Trophoblast cell (in vitro differentiated cells and primary cell): ENCODE measurements around the gene RTP2.

ENCODE experiments used
- DNase-seq, 2 donors: peaks; one replicate each; pipeline ENCODE4 v3.0.0-alpha.2; 2016
- H2AFZ ChIP-seq: 2 replicates; pipeline ENCODE4 v1.6.1; 2013; ENCODE audit warnings: low read length, moderate library complexity, mild to moderate bottlenecking; ENCODE audit not compliant: insufficient read depth, poor library complexity
- H2AK5ac ChIP-seq: 2 replicates; pipeline ENCODE4 v1.6.1; 2013; ENCODE audit warnings: mild to moderate bottlenecking, low read length
- H2BK120ac ChIP-seq: 2 replicates; pipeline ENCODE4 v1.6.1; 2013; ENCODE audit warnings: low read length, mild to moderate bottlenecking, moderate library complexity; ENCODE audit not compliant: insufficient read depth, poor library complexity
- H2BK12ac ChIP-seq: 2 replicates; pipeline ENCODE4 v1.6.1; 2013; ENCODE audit warnings: mild to moderate bottlenecking, low read length, moderate library complexity
- H2BK5ac ChIP-seq: 2 replicates; pipeline ENCODE4 v1.6.1; 2013; ENCODE audit warnings: low read length, low read depth, moderate library complexity, mild to moderate bottlenecking; ENCODE audit not compliant: poor library complexity
- H3K14ac ChIP-seq: 2 replicates; pipeline ENCODE4 v1.6.1; 2013; ENCODE audit warnings: mild to moderate bottlenecking, low read length
- H3K18ac ChIP-seq: 2 replicates; pipeline ENCODE4 v1.6.1; 2013; ENCODE audit warnings: mild to moderate bottlenecking, low read length
- H3K23ac ChIP-seq: 2 replicates; pipeline ENCODE4 v1.6.1; 2013; ENCODE audit warnings: low read length
- H3K27ac ChIP-seq: 2 replicates; pipeline ENCODE4 v1.5.1; 2013; ENCODE audit warnings: low read depth, mild to moderate bottlenecking, inconsistent platforms, low read length, moderate library complexity
- H3K27me3 ChIP-seq: 2 replicates; pipeline ENCODE4 v1.6.1; 2013; ENCODE audit warnings: inconsistent platforms, mild to moderate bottlenecking, low read length, moderate library complexity; ENCODE audit not compliant: insufficient read depth
- H3K36me3 ChIP-seq, 2 experiments: 1 replicate in 1 of 2; 2 replicates in 1 of 2; pipeline ENCODE4 v1.6.1; 2013; ENCODE audit warnings: low read length in 2 of 2, mild to moderate bottlenecking in 2 of 2, moderate library complexity in 1 of 2; ENCODE audit not compliant: insufficient read depth in 2 of 2, control insufficient read depth in 1 of 2
- H3K4ac ChIP-seq: 2 replicates; pipeline ENCODE4 v1.6.1; 2013; ENCODE audit warnings: low read depth, mild to moderate bottlenecking, low read length, moderate library complexity
- H3K4me1 ChIP-seq, 2 experiments: 1 replicate in 1 of 2; 2 replicates in 1 of 2; pipeline ENCODE4 v1.6.1; 2013; ENCODE audit warnings: low read length in 2 of 2, mild to moderate bottlenecking in 2 of 2, moderate library complexity in 1 of 2; ENCODE audit not compliant: insufficient read depth in 2 of 2, control insufficient read depth in 1 of 2
- H3K4me2 ChIP-seq: 2 replicates; pipeline ENCODE4 v1.6.1; 2013; ENCODE audit warnings: inconsistent platforms, mild to moderate bottlenecking, low read length, moderate library complexity
- H3K4me3 ChIP-seq: 2 replicates; pipeline ENCODE4 v1.5.1; 2013; ENCODE audit warnings: mild to moderate bottlenecking, low read depth, low read length, inconsistent platforms
- H3K79me1 ChIP-seq: one replicate; pipeline ENCODE4 v1.6.1; 2013; ENCODE audit warnings: low read length
- H3K79me2 ChIP-seq: 2 replicates; pipeline ENCODE4 v1.6.1; 2013; ENCODE audit warnings: low read length, mild to moderate bottlenecking; ENCODE audit not compliant: control insufficient read depth, insufficient read depth, poor library complexity
- H3K9ac ChIP-seq: 2 replicates; pipeline ENCODE4 v1.6.1; 2013; ENCODE audit warnings: mild to moderate bottlenecking, low read length
- H3K9me3 ChIP-seq: 2 replicates; pipeline ENCODE4 v1.6.1; 2013; ENCODE audit warnings: low read depth, mild to moderate bottlenecking, control low read depth, inconsistent platforms, low read length; ENCODE audit not compliant: insufficient read depth
- H4K12ac ChIP-seq: 2 replicates; pipeline ENCODE4 v1.6.1; 2013; ENCODE audit warnings: low read depth, mild to moderate bottlenecking, low read length, moderate library complexity
- H4K8ac ChIP-seq: 2 replicates; pipeline ENCODE4 v1.6.1; 2013; ENCODE audit warnings: low read depth, mild to moderate bottlenecking, low read length, moderate library complexity
- H4K91ac ChIP-seq: one replicate; pipeline ENCODE4 v1.6.1; 2013; ENCODE audit warnings: low read depth, mild to moderate bottlenecking, low read length, moderate library complexity
- WGBS: extraction: QIAGEN DNeasy Blood & Tissue Kit; methylation state at CpG from one replicate; pipeline ENCODE4 v1.1.7; 2013; ENCODE audit warnings: missing lambda C conversion rate; ENCODE audit not compliant: insufficient read length, insufficient coverage; ENCODE audit errors: extremely low coverage; 5-methylcytosine and 5-hydroxymethylcytosine counted together

RTP2 gene

GRCh38 chr3:187739094-187739560 lies 36.8 kb upstream of the RTP2 start:
- H3K9ac ChIP-seq = peak overlapping the region; percentile 38

GRCh38 chr3:187738331-187739093 lies 36.2 kb upstream of the RTP2 start:
- Histone ChIP-seq H3K4me3 (peak overlapping the region; percentile 55), H2AK5ac (peak overlapping the region; percentile 24), H4K91ac (peak overlapping the region; percentile 73), H3K79me1 (peaks cover 29% of the 10 kb centered on the region), H4K8ac (peak overlapping the region; percentile 82), H2BK120ac (peak overlapping the region; percentile 87), H2BK12ac (peak overlapping the region; percentile 19), H3K23ac (no peak overlapping the region), H4K12ac (peak overlapping the region; percentile 80), H3K4me2 (peak overlapping the region; percentile 80), H3K4me1 (peaks cover 18 to 32% of the 10 kb centered on the region in 2 experiments), H3K9me3 (no peaks in the 10 kb centered on the region), H3K9ac (peak overlapping the region; percentile 25), H3K27me3 (no peaks in the 10 kb centered on the region), H3K27ac (peak overlapping the region; percentile 77), H2AFZ (peak overlapping the region; percentile 65), H3K14ac (peak overlapping the region; percentile 69), H2BK5ac (peak overlapping the region; percentile 77), H3K18ac (peak overlapping the region; percentile 71), H3K36me3 (peaks cover under 1 to 1% of the 10 kb centered on the region in 2 experiments), H3K4ac (peak overlapping the region; percentile 48), H3K79me2 (peaks cover 13% of the 10 kb centered on the region)
- WGBS = no CpG with 5 or more reads among the region's 43 CpGs
- DNase-seq = peak; percentile 88 to 94

More at GRCh38 chr3:187739094-187739560, 36.8 kb upstream of the RTP2 start:
- H3K18ac ChIP-seq = peak overlapping the region; percentile 42
- H3K4me2 ChIP-seq = peak overlapping the region; percentile 80
- no peaks in the 10 kb centered on the region for H3K9me3 ChIP-seq
- no peak overlapping the region for H2AFZ ChIP-seq
- H3K4ac ChIP-seq = peak overlapping the region; percentile 15
- no peak overlapping the region for H2AK5ac ChIP-seq
- H2BK5ac ChIP-seq = peak overlapping the region; percentile 19
- H3K14ac ChIP-seq = peak overlapping the region; percentile 30
- peak overlapping the region; percentile 38 for H4K91ac ChIP-seq
- H3K4me1 ChIP-seq = peaks cover 18 to 32% of the 10 kb centered on the region in 2 experiments
- WGBS = no CpG with 5 or more reads among the region's 22 CpGs
- peaks cover 34% of the 10 kb centered on the region for H3K79me1 ChIP-seq
- H3K27ac ChIP-seq = peak overlapping the region; percentile 77
- peak overlapping the region; percentile 19 for H4K8ac ChIP-seq
- no peak for DNase-seq
- H2BK12ac ChIP-seq = peak overlapping the region; percentile 17
- no peak overlapping the region for H4K12ac ChIP-seq
- no peaks in the 10 kb centered on the region for H3K36me3 ChIP-seq
- no peaks in the 10 kb centered on the region for H3K27me3 ChIP-seq
- peaks cover 18% of the 10 kb centered on the region for H3K79me2 ChIP-seq
- peak overlapping the region; percentile 48 for H2BK120ac ChIP-seq
- H3K4me3 ChIP-seq = peak overlapping the region; percentile 57
- H3K23ac ChIP-seq = no peak overlapping the region

GRCh38 chr3:187738071-187738330 lies 35.6 kb upstream of the RTP2 start:
- Histone ChIP-seq H3K79me2 (peaks cover 13% of the 10 kb centered on the region), H2BK5ac (peak overlapping the region; percentile 77), H3K4ac (peak overlapping the region; percentile 48), H2AFZ (peak overlapping the region; percentile 65), H2AK5ac (peak overlapping the region; percentile 24), H3K4me2 (peak overlapping the region; percentile 80), H3K18ac (peak overlapping the region; percentile 83), H4K91ac (peak overlapping the region; percentile 73), H3K79me1 (peaks cover 29% of the 10 kb centered on the region), H3K27me3 (no peaks in the 10 kb centered on the region), H4K8ac (peak overlapping the region; percentile 82), H3K23ac (no peak overlapping the region), H3K4me3 (peak overlapping the region; percentile 55), H3K9ac (peak overlapping the region; percentile 67), H2BK120ac (peak overlapping the region; percentile 87), H4K12ac (peak overlapping the region; percentile 80), H2BK12ac (no peak overlapping the region), H3K27ac (peak overlapping the region; percentile 77), H3K9me3 (no peaks in the 10 kb centered on the region), H3K14ac (peak overlapping the region; percentile 69), H3K4me1 (peaks cover 18 to 32% of the 10 kb centered on the region in 2 experiments), H3K36me3 (peaks cover 4 to 5% of the 10 kb centered on the region in 2 experiments)
- no peak for DNase-seq
- WGBS = no CpG with 5 or more reads among the region's 7 CpGs

DNA sequence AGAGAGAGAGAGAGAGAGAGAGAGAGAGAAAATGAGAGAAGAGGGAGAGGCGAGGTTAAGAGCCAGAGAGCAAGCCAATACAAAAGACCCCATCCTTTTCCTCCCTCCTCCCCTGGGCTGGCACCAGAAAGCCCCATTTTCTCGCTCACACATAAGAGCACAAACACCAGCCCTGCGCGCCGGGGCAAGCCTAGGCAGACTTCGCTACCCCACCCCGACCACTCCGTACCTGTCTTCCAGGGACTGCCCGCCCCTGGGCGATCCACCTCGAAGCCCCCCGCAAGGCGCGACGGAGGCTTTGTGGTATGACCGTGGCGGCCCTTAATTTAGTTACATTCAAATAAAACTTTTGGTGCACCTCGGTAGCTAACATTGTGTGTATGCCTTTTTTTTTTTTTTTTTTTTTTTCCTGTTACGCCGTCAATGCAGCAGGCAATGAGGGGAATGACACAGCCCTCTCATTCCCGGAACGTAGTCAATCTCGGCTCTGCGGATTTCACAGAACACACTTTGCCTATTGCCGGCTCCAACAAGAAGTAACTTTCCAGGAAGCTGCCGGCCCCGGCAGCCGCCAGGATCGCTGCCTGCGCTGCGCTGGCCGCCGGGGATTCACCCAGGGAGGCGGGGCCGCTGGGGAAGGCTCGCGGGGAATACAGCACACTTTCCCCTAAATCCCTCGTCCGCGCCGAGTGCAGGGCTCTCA lies 35.2 kb upstream of the RTP2 start:
- H3K9ac ChIP-seq = peak overlapping the region; percentile 67
- no peaks in the 10 kb centered on the region for H3K27me3 ChIP-seq
- H3K14ac ChIP-seq = peak overlapping the region; percentile 14
- peak overlapping the region; percentile 73 for H4K91ac ChIP-seq
- H2AFZ ChIP-seq = peak overlapping the region; percentile 65
- peak overlapping the region; percentile 62 for H3K4me3 ChIP-seq
- H2AK5ac ChIP-seq = no peak overlapping the region
- H3K4ac ChIP-seq = peak overlapping the region; percentile 31
- H3K36me3 ChIP-seq = peaks cover 4 to 5% of the 10 kb centered on the region in 2 experiments
- peaks cover 18 to 32% of the 10 kb centered on the region in 2 experiments for H3K4me1 ChIP-seq
- no CpG with 5 or more reads among the region's 41 CpGs for WGBS
- peak overlapping the region; percentile 80 for H3K4me2 ChIP-seq
- peak overlapping the region; percentile 77 for H3K27ac ChIP-seq
- DNase-seq = peak; percentile 95 to 96
- H3K23ac ChIP-seq = no peak overlapping the region
- peak overlapping the region; percentile 48 for H2BK12ac ChIP-seq
- H4K12ac ChIP-seq = peak overlapping the region; percentile 39
- peaks cover 13% of the 10 kb centered on the region for H3K79me2 ChIP-seq
- H3K9me3 ChIP-seq = no peaks in the 10 kb centered on the region
- H3K18ac ChIP-seq = peak overlapping the region; percentile 83
- H3K79me1 ChIP-seq = peaks cover 29% of the 10 kb centered on the region
- peak overlapping the region; percentile 82 for H4K8ac ChIP-seq
- H2BK120ac ChIP-seq = peak overlapping the region; percentile 60
- peak overlapping the region; percentile 60 for H2BK5ac ChIP-seq
